ENCODE data around the gene KRTAP10-10.

The KRTAP10-10 gene

GRCh38 chr21:44615466-44615865 lies 21.7 kb upstream of the KRTAP10-10 start:
- H3K36me3 ChIP-seq (ENCODE audit: control insufficient read depth, insufficient read depth, low read length): no peaks in the 10 kb centered on the region
- H3K9me3 ChIP-seq (ENCODE audit: control insufficient read depth, low read length): peaks cover 24% of the 10 kb centered on the region
- no peak overlapping the region for H3K4me3 ChIP-seq (ENCODE audit: extremely low read depth, insufficient read depth, low read length, poor library complexity, severe bottlenecking)
- no peaks in the 10 kb centered on the region for H3K4me1 ChIP-seq (ENCODE audit: control insufficient read depth, insufficient read depth, low read length, poor library complexity, severe bottlenecking)
- H3K27ac ChIP-seq (ENCODE audit: low read depth, low read length, severe bottlenecking): no peak overlapping the region
- WGBS, 2 experiments (ENCODE audit: insufficient coverage in 2 of 2): 93 to 94% methylated on average over 2 to 3 of the region's 8 CpGs

- peaks cover 23% of the 10 kb centered on the region for H3K9me3 ChIP-seq (ENCODE audit: control insufficient read depth, low read length)
- no peaks in the 10 kb centered on the region for H3K36me3 ChIP-seq (ENCODE audit: control insufficient read depth, insufficient read depth, low read length)
- no peak overlapping the region for H3K4me3 ChIP-seq (ENCODE audit: extremely low read depth, insufficient read depth, low read length, poor library complexity, severe bottlenecking)
- WGBS, 2 experiments (ENCODE audit: insufficient coverage in 2 of 2): 81 to 92% methylated on average over 14 to 16 of the region's 17 CpGs
- H3K4me1 ChIP-seq (ENCODE audit: control insufficient read depth, insufficient read depth, low read length, poor library complexity, severe bottlenecking): no peaks in the 10 kb centered on the region
- no peak overlapping the region for H3K27ac ChIP-seq (ENCODE audit: low read depth, low read length, severe bottlenecking)
These were observed 21.1 kb upstream of the KRTAP10-10 start for GRCh38 chr21:44615911-44616590.

DNA sequence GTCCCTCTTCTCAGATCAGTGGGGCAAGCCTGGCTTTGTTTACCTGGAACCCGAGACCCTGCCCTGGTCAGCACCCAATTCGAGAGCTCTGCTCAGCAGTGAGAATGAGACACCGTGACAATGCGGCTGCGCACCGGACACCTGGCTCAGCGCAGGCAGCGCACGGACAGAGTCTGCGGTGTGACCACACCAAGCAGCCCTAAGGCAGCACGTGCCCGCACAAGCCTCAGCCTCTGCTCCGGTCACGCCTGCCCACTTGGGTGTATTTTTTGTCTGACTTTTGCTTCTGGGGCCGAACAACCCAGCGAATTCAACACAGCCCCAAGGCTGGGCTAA lies 20.6 kb upstream of the KRTAP10-10 start:
- Histone ChIP-seq H3K4me1 (ENCODE audit: control insufficient read depth, insufficient read depth, low read length, poor library complexity, severe bottlenecking) (no peaks in the 10 kb centered on the region), H3K9me3 (ENCODE audit: control insufficient read depth, low read length) (peaks cover 18% of the 10 kb centered on the region), H3K4me3 (ENCODE audit: extremely low read depth, insufficient read depth, low read length, poor library complexity, severe bottlenecking) (no peak overlapping the region), H3K36me3 (ENCODE audit: control insufficient read depth, insufficient read depth, low read length) (no peaks in the 10 kb centered on the region), H3K27ac (ENCODE audit: low read depth, low read length, severe bottlenecking) (no peak overlapping the region)
- 85 to 89% methylated on average over 14 to 16 of the region's 16 CpGs for WGBS, 2 experiments (ENCODE audit: insufficient coverage in 2 of 2)

- Histone ChIP-seq H3K36me3 (ENCODE audit: control insufficient read depth, insufficient read depth, low read length) (no peaks in the 10 kb centered on the region), H3K4me3 (ENCODE audit: extremely low read depth, insufficient read depth, low read length, poor library complexity, severe bottlenecking) (no peak overlapping the region), H3K27ac (ENCODE audit: low read depth, low read length, severe bottlenecking) (no peak overlapping the region), H3K4me1 (ENCODE audit: control insufficient read depth, insufficient read depth, low read length, poor library complexity, severe bottlenecking) (no peaks in the 10 kb centered on the region), H3K9me3 (ENCODE audit: control insufficient read depth, low read length) (peaks cover 16% of the 10 kb centered on the region)
- 64 to 77% methylated on average over 6 to 7 of the region's 8 CpGs for WGBS, 2 experiments (ENCODE audit: insufficient coverage in 2 of 2)
These were observed 20.1 kb upstream of the KRTAP10-10 start for GRCh38 chr21:44617071-44617501.

GRCh38 chr21:44618504-44618903 lies 18.7 kb upstream of the KRTAP10-10 start:
- H3K27ac ChIP-seq (ENCODE audit: low read depth, low read length, severe bottlenecking): no peak overlapping the region
- H3K4me1 ChIP-seq (ENCODE audit: control insufficient read depth, insufficient read depth, low read length, poor library complexity, severe bottlenecking): no peaks in the 10 kb centered on the region
- peaks cover 28% of the 10 kb centered on the region for H3K9me3 ChIP-seq (ENCODE audit: control insufficient read depth, low read length)
- no peaks in the 10 kb centered on the region for H3K36me3 ChIP-seq (ENCODE audit: control insufficient read depth, insufficient read depth, low read length)
- WGBS, 2 experiments (ENCODE audit: insufficient coverage in 2 of 2): 80% methylated on average over 1 of the region's 4 CpGs; no CpG with 5 or more reads in 1 of the 2 experiments
- H3K4me3 ChIP-seq (ENCODE audit: extremely low read depth, insufficient read depth, low read length, poor library complexity, severe bottlenecking): no peak overlapping the region

GRCh38 chr21:44618909-44619308 lies 18.2 kb upstream of the KRTAP10-10 start:
- 93 to 100% methylated on average over 1 to 2 of the region's 3 CpGs for WGBS, 2 experiments (ENCODE audit: insufficient coverage in 2 of 2)
- Histone ChIP-seq H3K27ac (ENCODE audit: low read depth, low read length, severe bottlenecking) (no peak overlapping the region), H3K9me3 (ENCODE audit: control insufficient read depth, low read length) (peaks cover 31% of the 10 kb centered on the region), H3K36me3 (ENCODE audit: control insufficient read depth, insufficient read depth, low read length) (no peaks in the 10 kb centered on the region), H3K4me3 (ENCODE audit: extremely low read depth, insufficient read depth, low read length, poor library complexity, severe bottlenecking) (no peak overlapping the region), H3K4me1 (ENCODE audit: control insufficient read depth, insufficient read depth, low read length, poor library complexity, severe bottlenecking) (no peaks in the 10 kb centered on the region)

DNA sequence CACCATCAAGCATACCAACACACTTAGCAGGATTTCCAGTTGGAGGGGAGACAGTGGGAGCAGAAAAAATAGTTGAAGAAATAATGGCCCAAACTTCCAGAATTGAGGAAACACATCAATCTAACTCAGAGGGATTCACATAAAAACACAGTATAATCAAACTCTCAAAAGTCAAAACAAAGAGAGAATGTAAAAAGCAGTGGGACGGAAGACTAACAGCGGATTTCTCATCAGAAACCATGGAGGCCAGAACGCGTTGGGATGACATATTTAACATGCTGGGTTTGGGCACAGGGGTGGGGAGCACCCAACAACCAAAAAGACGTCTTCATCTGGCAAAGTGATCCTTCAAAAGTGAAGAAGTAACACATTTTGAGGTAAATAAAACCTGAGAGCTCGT lies 17.3 kb upstream of the KRTAP10-10 start:
- peaks cover 41% of the 10 kb centered on the region for H3K9me3 ChIP-seq (ENCODE audit: control insufficient read depth, low read length)
- H3K4me1 ChIP-seq (ENCODE audit: control insufficient read depth, insufficient read depth, low read length, poor library complexity, severe bottlenecking): no peaks in the 10 kb centered on the region
- no peak overlapping the region for H3K27ac ChIP-seq (ENCODE audit: low read depth, low read length, severe bottlenecking)
- H3K36me3 ChIP-seq (ENCODE audit: control insufficient read depth, insufficient read depth, low read length): no peaks in the 10 kb centered on the region
- H3K4me3 ChIP-seq (ENCODE audit: extremely low read depth, insufficient read depth, low read length, poor library complexity, severe bottlenecking): no peak overlapping the region
- 82 to 94% methylated on average over 6 of the region's 6 CpGs for WGBS, 2 experiments (ENCODE audit: insufficient coverage in 2 of 2)

- H3K4me1 ChIP-seq (ENCODE audit: control insufficient read depth, insufficient read depth, low read length, poor library complexity, severe bottlenecking): no peaks in the 10 kb centered on the region
- no peak overlapping the region for H3K27ac ChIP-seq (ENCODE audit: low read depth, low read length, severe bottlenecking)
- H3K4me3 ChIP-seq (ENCODE audit: extremely low read depth, insufficient read depth, low read length, poor library complexity, severe bottlenecking): no peak overlapping the region
- H3K36me3 ChIP-seq (ENCODE audit: control insufficient read depth, insufficient read depth, low read length): no peaks in the 10 kb centered on the region
- peaks cover 51% of the 10 kb centered on the region for H3K9me3 ChIP-seq (ENCODE audit: control insufficient read depth, low read length)
These were observed 13.6 kb upstream of the KRTAP10-10 start for GRCh38 chr21:44623575-44623974.

- H3K9me3 ChIP-seq (ENCODE audit: control insufficient read depth, low read length): peaks cover 39% of the 10 kb centered on the region
- no peak overlapping the region for H3K4me3 ChIP-seq (ENCODE audit: extremely low read depth, insufficient read depth, low read length, poor library complexity, severe bottlenecking)
- no peaks in the 10 kb centered on the region for H3K36me3 ChIP-seq (ENCODE audit: control insufficient read depth, insufficient read depth, low read length)
- 92 to 100% methylated on average over 1 to 4 of the region's 7 CpGs for WGBS, 2 experiments (ENCODE audit: insufficient coverage in 2 of 2)
- H3K27ac ChIP-seq (ENCODE audit: low read depth, low read length, severe bottlenecking): no peak overlapping the region
- H3K4me1 ChIP-seq (ENCODE audit: control insufficient read depth, insufficient read depth, low read length, poor library complexity, severe bottlenecking): no peaks in the 10 kb centered on the region
These were observed 11.4 kb upstream of the KRTAP10-10 start for GRCh38 chr21:44625756-44626155.

DNA sequence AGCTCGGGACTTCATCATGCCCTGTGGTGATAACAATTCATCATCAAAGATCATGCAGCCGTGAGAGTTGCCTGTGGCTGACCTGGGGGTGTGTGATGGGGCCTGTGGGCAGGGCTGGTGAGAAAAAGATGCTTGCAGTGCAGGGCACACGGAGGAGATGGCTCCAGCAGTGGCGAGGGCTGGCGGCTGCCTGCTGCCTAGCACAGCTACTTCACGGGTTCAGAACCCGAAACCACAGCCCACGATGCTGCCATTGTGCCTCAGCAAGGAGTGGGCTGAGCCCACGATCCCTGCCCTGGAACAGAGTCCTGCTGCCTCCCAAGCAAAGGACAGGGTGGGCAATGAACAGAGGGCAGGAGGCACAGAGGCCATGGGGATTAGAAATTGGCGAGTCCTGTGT lies 10.9 kb upstream of the KRTAP10-10 start:
- H3K9me3 ChIP-seq (ENCODE audit: control insufficient read depth, low read length): peaks cover 39% of the 10 kb centered on the region
- no peaks in the 10 kb centered on the region for H3K36me3 ChIP-seq (ENCODE audit: control insufficient read depth, insufficient read depth, low read length)
- no peak overlapping the region for H3K4me3 ChIP-seq (ENCODE audit: extremely low read depth, insufficient read depth, low read length, poor library complexity, severe bottlenecking)
- H3K27ac ChIP-seq (ENCODE audit: low read depth, low read length, severe bottlenecking): no peak overlapping the region
- H3K4me1 ChIP-seq (ENCODE audit: control insufficient read depth, insufficient read depth, low read length, poor library complexity, severe bottlenecking): no peaks in the 10 kb centered on the region
- whole genome bisulfite sequencing, 2 experiments (ENCODE audit: insufficient coverage in 2 of 2): 90 to 91% methylated on average over 8 to 10 of the region's 10 CpGs

DNA sequence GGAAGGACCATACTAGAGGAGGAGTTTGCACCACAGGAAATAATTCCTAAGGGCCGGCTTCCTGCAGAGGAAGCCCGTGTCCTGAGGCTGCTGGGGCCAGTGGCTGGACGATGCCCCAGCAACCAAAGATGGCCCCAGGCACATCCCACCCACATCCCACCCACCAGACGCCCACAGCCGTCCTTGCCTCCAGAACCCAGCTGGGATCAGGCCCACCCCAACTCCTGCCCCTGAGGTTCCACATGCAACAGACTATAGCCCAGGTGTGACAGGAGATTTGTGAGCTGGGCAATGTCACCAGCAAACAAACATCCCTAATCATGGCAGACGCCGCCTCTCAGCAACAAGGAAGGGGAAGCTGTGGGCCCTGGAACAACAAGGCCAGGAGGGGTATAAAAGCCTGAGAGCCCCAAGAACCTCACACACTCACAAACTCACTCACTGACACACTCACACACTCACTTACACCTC lies 10.4 kb upstream of the KRTAP10-10 start, which contains the start of gene KRTAP10-9:
KRTAP10-9 (plus strand) TSS at position 421 of the 471 bp plus-strand sequence. CDS start 79 bp downstream, outside the sequence.
- Histone ChIP-seq H3K27ac (ENCODE audit: low read depth, low read length, severe bottlenecking) (no peak within 1 kb of the TSS), H3K36me3 (ENCODE audit: control insufficient read depth, insufficient read depth, low read length) (no peaks in the 10 kb centered on the region), H3K4me1 (ENCODE audit: control insufficient read depth, insufficient read depth, low read length, poor library complexity, severe bottlenecking) (no peaks in the 10 kb centered on the region), H3K9me3 (ENCODE audit: control insufficient read depth, low read length) (peaks cover 39% of the 10 kb centered on the region), H3K4me3 (ENCODE audit: extremely low read depth, insufficient read depth, low read length, poor library complexity, severe bottlenecking) (no peak within 1 kb of the TSS)
- WGBS, 2 experiments (ENCODE audit: insufficient coverage in 2 of 2): 82 to 89% methylated on average over 2 to 6 of the region's 7 CpGs

Data from mesodermal cell (in vitro differentiated cells).